GM12801 (cell line): ENCODE results near the gene INTS1.

Experiments
- TF ChIP-seq, protein P1 (sequence below): IDR thresholded peaks from one replicate; pipeline ENCODE4 v1.5.1; 2011; ENCODE audit warnings: control low read depth; ENCODE audit not compliant: insufficient read length; ENCODE audit errors: extremely low read depth

Gene INTS1

DNA sequence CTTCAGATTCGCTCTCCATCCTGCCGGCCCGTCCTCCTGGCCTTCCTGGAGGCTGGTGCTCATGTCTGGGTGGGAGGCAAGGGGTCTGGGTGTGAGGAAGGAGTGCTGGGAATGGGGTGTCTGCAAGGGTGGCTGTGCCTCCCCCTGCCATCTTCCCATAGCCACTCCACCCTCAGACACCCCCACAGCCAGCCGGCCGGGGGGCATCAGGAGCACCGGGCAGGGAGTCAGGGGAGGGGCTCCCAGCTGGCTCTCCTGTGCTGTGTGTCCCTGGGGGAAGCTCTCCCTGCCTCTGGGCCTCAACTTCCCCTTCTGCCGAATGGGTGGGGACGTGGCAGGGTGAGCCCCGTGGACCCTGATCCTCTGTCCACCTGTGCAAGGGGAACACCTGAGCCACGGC lies 63.6 kb downstream of the INTS1 start:
- TF ChIP-seq, protein P1, sequence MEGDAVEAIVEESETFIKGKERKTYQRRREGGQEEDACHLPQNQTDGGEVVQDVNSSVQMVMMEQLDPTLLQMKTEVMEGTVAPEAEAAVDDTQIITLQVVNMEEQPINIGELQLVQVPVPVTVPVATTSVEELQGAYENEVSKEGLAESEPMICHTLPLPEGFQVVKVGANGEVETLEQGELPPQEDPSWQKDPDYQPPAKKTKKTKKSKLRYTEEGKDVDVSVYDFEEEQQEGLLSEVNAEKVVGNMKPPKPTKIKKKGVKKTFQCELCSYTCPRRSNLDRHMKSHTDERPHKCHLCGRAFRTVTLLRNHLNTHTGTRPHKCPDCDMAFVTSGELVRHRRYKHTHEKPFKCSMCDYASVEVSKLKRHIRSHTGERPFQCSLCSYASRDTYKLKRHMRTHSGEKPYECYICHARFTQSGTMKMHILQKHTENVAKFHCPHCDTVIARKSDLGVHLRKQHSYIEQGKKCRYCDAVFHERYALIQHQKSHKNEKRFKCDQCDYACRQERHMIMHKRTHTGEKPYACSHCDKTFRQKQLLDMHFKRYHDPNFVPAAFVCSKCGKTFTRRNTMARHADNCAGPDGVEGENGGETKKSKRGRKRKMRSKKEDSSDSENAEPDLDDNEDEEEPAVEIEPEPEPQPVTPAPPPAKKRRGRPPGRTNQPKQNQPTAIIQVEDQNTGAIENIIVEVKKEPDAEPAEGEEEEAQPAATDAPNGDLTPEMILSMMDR, result no peak

DNA sequence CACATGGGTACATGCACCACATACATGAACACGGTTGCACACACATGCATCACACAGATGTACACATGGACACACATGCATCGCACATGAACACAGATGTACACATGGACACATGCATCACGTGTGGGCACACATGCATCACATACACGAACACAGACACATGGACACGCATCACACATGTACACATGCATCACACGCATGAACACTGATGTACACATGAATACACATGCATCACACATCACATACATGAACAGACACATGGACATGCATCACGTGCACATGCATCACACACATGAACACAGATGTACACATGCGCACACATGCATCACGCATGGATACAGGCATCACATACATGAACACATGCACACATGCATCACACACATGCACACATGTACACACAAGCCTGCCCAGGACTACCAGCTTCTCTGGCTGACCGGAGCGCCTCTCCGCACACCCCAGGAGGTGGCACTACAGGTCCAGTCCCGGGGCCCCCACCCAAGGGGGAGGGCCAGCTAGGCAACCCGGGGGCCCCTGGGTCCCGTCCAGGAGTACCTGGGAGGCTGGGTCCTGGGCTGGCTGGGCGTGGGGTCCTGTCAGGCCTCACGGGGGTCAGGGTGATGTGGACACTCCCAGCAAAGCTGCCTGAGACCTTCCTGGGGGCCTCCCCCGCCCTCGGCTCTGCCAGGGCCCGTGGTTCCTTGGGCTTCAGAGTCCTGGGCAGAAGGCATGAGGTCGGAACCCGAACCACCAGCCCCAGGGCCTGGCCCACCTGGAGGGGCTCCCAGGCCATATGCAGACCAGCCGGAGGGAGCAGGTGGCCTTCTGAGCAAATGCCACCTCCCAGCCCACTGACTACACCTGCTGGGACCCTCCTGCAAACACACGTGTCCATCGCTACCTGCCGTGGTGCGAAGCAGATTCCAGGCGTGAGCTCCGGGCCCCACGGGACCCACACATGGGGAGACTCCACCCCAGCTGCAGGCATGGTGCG lies 64.5 kb downstream of the INTS1 start:
- TF ChIP-seq, protein P1, result no peak

GRCh38 chr7:1438821-1439220 lies 65.4 kb downstream of the INTS1 start:
- TF ChIP-seq, protein P1, result no peak

GRCh38 chr7:1438208-1438607 lies 66.0 kb downstream of the INTS1 start:
- TF ChIP-seq, protein P1, result no peak

- TF ChIP-seq, protein P1, result no peak
Observed at GRCh38 chr7:1437155-1437880, 66.9 kb downstream of the INTS1 start.

- TF ChIP-seq, protein P1, result no peak
Observed at GRCh38 chr7:1436608-1437007, 67.6 kb downstream of the INTS1 start.

GRCh38 chr7:1434891-1435670 lies 69.1 kb downstream of the INTS1 start:
- TF ChIP-seq, protein P1, result no peak
